ENCODE data around the gene ATG5.
"Not testable (repeated sequence)": the region's sequence is repeated elsewhere in the genome, so short reads cannot be mapped to it uniquely, and the experiment has no call there.

Gene ATG5

DNA sequence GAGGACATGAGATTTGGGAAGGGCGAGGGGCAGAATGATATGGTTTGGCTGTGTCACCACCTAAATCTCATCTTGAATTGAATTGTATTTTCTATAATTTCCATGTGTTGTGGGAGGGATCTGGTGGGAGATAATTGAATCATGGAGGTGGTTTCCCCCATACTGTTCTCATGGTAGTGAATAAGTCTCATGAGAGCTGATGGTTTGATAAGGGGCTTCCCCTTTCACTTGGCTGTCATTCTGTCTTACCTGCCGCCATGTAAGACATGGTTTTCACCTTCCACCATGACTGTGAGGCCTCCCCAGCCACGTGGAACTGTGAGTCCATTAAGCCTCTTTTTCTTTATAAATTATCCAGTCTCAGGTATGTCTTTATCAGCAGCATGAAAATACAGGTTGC is 173.1 kb downstream of the ATG5 start:
- not testable (repeated sequence) for DNase-seq

- no peak for DNase-seq
These were observed 176.0 kb downstream of the ATG5 start for GRCh38 chr6:106149472-106150069.

- no peak for DNase-seq
These were observed 178.1 kb downstream of the ATG5 start for GRCh38 chr6:106147476-106147875.

- no peak for DNase-seq
These were observed 178.7 kb downstream of the ATG5 start for GRCh38 chr6:106146852-106147351.

DNA sequence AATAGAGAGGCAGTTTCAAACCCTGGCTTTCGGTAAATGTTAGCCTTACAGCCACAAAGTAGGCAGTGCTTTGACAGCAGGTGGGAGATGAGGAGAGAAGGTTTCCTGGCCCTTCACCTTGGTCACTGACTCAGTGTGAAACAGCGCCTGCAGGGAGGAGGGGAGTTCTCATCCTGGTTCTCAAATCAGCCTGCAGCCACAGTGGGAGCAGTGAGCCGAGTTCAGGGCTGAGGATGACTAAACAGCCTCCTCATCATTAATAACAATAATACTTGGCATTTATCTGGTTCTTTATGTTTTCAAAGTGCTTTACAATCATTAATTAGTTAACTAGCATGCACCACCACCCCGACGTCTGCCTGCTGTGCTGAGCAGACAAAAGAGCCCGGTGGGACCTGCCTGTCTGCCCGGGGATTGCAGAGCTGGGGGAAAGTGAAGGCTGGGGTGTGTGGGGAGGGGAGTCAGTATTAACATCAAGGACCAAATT is 179.8 kb downstream of the ATG5 start:
- DNase-seq, result no peak

DNA sequence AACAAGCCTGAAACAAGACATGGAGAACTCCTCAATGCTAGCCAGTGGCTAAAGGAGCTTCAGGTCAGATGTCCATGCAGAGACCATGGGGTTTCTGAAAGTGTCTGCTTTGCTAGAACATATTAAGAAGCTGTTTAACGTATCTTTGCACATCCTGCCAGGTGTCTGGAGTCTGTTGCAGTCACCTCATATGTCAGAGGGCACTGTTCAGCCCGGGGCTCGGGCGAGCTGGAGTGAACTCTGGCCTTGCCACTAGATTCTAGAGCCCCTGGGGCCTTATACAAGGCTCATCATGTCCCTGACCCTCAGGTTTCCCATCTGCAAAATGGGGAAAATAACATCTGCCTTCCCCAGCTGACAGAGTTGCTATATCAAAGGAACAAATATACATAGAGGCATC is 180.4 kb downstream of the ATG5 start:
- no peak for DNase-seq

- DNase-seq, result no peak
These were observed 181.9 kb downstream of the ATG5 start for GRCh38 chr6:106143665-106144064.

DNA sequence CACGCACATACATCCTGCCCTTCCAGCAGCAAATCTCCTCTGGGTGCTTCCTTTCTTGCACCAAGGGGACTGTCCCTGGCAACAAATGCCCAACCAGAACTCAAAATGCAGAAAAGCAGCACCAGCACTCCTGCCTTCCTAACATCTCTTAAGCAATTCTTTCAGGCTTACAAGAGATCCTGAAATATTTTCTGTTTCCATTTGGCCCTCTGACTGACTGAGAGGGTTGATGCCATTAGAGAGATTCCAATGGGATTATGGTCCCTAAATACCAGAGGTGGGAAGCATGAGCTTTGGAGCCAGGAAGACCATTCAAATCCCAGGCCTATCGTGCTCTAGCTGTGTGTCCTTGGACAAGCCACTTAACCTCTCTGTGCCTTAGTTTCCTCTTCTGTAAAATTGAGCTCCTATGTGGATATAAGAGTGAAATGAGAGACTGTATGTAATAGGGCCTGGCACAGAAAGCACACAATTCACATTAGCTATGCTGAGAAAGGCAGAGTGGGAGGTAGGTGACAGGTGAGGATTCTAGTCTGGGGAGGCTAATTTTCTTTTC is 182.6 kb downstream of the ATG5 start:
- no peak for DNase-seq

- DNase-seq, result no peak
These were observed 183.9 kb downstream of the ATG5 start for GRCh38 chr6:106141441-106142237.

DNA sequence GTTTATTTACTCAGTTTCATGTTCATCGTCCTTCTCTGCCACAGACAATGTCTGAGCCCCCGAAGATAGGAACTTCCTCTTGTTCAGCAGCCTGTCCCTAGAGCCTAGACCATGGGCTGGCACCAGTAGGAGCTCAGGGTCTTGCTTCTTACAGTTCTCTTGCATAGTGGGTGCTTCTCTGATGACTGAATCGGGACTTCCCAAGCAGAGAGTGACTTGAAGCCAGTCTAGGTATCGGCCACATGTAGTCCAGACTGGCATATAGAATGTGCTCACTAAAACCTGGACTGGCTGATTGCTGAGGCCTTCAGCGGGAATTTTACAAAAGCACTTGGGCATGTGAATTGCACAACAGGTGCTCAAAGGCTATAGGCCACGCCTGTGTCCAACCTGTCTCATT is 187.4 kb downstream of the ATG5 start:
- no peak for DNase-seq

DNA sequence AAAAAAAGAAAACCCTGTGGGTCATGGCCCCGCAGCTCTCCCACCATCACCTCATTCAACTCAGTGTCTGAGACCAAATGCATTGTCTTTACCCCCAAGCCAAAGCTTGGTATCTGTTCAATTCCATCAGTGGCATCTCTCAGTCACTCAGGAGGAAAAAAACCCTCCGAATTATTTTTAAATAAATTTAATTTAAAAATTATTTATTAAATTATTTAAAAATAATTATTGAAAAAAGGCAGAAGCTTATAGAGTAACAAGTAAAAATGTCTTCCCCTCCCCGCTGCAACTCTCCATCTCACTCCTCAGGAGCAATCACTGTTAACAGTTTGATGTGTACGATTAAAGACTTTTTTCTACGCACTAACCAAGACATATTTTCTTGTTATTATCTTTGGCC is 188.7 kb downstream of the ATG5 start:
- DNase-seq, result no peak

GRCh38 chr6:106135911-106136571 is 189.5 kb downstream of the ATG5 start:
- no peak for DNase-seq

DNA sequence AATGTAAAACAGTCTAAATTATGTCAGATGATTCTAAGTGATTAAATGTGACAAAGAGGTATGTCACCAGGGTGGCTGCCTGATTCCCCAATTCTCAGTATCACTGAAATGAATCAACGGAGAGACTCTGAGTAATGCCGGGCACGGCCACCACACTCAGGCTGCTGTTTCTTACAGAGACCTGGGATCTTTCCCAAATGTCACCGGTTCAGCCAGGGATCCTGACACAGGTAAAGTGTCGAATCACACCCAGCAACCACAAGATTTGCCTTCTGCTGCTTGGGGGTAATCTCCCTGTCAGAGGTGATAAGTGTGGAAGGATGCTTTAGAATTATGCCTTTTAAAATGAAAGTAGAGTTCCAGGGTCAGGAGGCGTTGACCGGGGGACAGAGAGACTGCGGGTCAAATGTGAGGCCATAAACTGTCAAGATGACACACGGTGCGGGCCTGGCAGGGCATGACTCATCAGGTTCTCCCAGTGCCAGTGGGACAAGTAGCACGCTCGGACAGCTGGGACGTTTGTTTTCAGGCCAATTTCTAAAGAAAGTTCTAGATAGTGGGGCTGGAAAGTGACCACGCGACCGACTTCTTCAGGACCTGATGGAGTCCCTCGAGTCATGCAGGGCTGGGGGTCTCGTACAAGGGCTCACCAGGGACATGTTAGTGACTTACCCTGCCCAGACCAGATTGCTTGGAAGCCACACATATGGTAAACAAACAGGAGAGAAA is 190.5 kb downstream of the ATG5 start:
- no peak for DNase-seq

Data from activated gamma-delta T cell (primary cell).